Measurements from ENCODE around the gene LAMB4.

DNA sequence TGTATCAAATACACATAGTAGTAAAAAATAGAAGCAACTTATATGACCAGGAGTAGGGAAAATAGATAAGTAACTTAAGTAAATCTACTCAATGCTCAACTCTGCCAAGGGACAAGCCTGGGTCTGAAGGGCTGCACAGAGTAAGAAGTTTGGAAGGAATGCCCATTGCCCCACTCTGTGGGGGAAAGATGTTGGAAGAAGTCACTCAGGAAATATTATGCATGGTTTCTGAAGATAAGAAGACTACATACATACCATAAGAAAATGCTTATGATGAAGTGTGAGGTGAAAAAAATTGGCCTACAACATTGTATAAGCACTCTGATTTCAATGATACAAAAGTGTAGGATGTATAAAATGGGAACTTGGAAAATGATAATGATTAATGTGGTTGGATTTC is 54.0 kb downstream of the LAMB4 start:
- TF ChIP-seq EZH2phosphoT487 (IDR thresholded peaks at IDR 0.05; ENCODE audit: borderline replicate concordance, low read length) (no peak), CTCF (IDR thresholded peaks at IDR 0.05; ENCODE audit: low read depth, low read length, poor library complexity, severe bottlenecking) (no peak)
